Measurements from ENCODE around the gene MNAT1. TPM values are rescaled to one million over a fixed set of nuclear protein-coding genes. Genes with fewer than 3 reads are reported as not detected.

Gene MNAT1
- polyA plus RNA-seq, 1 of the 3 experiments (the other 2 are of a cell fraction): 38.9 TPM

GRCh38 chr14:60965402-60965801 is 230.8 kb downstream of the MNAT1 start:
- Histone ChIP-seq H3K27me3 (ENCODE audit: insufficient read depth) (no peaks in the 10 kb centered on the region), H3K9ac (no peak overlapping the region), H3K4me2 (no peak overlapping the region), H4K20me1 (ENCODE audit: insufficient read depth) (no peaks in the 10 kb centered on the region), H2AFZ (ENCODE audit: low read depth) (no peak overlapping the region), H3K9me3 (no peaks in the 10 kb centered on the region), H3F3A (replicated peaks; ENCODE audit: insufficient read depth) (no peaks in the 10 kb centered on the region), H3K4me1 (ENCODE audit: control insufficient read depth in 1 of 2, insufficient read depth in 2 of 2, low read depth in 1 of 2, low read length in 1 of 2) (peaks cover 0 to 2% of the 10 kb centered on the region in 2 experiments; a peak in 2 of 4 replicates), H3K79me2 (ENCODE audit: insufficient read depth) (no peaks in the 10 kb centered on the region), H3K27ac (ENCODE audit: low read depth in 2 of 2, low read length in 1 of 2) (peak overlapping the region in 1 of 2 experiments; percentile 36; a peak in 2 of 4 replicates), H3K36me3 (replicated peaks in 1 of 2; ENCODE audit: control insufficient read depth in 1 of 2, insufficient read depth in 2 of 2, low read length in 1 of 2) (peaks cover 2 to 5% of the 10 kb centered on the region in 2 experiments), H3K4me3 (ENCODE audit: low read depth in 2 of 2, low read length in 1 of 2) (no peak overlapping the region), H3K9me2 (no peaks in the 10 kb centered on the region)
- DNase-seq: no peak
- ChIA-PET POLR2A (no interaction called here), CTCF (no interaction called here)
- peak; percentile 60; the same call in 1 of the 2 replicates for TF ChIP-seq FOSL2 (IDR thresholded peaks at IDR 0.05; ENCODE audit: borderline replicate concordance, low read depth)
- TF ChIP-seq RAD21 (IDR thresholded peaks at IDR 0.05; ENCODE audit: low read length): no peak
- peak; percentile 48 for TF ChIP-seq JUND (IDR thresholded peaks at IDR 0.05)
- no peak for TF ChIP-seq ELF1 (IDR thresholded peaks at IDR 0.05)
- TF ChIP-seq FOXM1 (IDR thresholded peaks at IDR 0.05; ENCODE audit: low read depth): no peak
- TF ChIP-seq TCF12 (IDR thresholded peaks at IDR 0.05): peak; percentile 37; the same call in 1 of the 2 replicates
- TF ChIP-seq POLR2AphosphoS5 (IDR thresholded peaks at IDR 0.05; ENCODE audit: low read depth, low read length): no peak

GRCh38 chr14:60968099-60968498 is 233.5 kb downstream of the MNAT1 start:
- Histone ChIP-seq H3K9me3 (no peaks in the 10 kb centered on the region), H3K36me3 (replicated peaks in 1 of 2; ENCODE audit: control insufficient read depth in 1 of 2, insufficient read depth in 2 of 2, low read length in 1 of 2) (peaks cover 6 to 7% of the 10 kb centered on the region in 2 experiments), H2AFZ (ENCODE audit: low read depth) (no peak overlapping the region), H3K4me3 (ENCODE audit: low read depth in 2 of 2, low read length in 1 of 2) (no peak overlapping the region), H3K79me2 (ENCODE audit: insufficient read depth) (no peaks in the 10 kb centered on the region), H3K4me1 (ENCODE audit: control insufficient read depth in 1 of 2, insufficient read depth in 2 of 2, low read depth in 1 of 2, low read length in 1 of 2) (peaks cover 0 to 2% of the 10 kb centered on the region in 2 experiments; a peak in 2 of 4 replicates), H3K27me3 (ENCODE audit: insufficient read depth) (no peaks in the 10 kb centered on the region), H3F3A (replicated peaks; ENCODE audit: insufficient read depth) (no peaks in the 10 kb centered on the region), H3K9me2 (no peaks in the 10 kb centered on the region), H3K4me2 (no peak overlapping the region), H3K27ac (ENCODE audit: low read depth in 2 of 2, low read length in 1 of 2) (no peak overlapping the region), H3K9ac (no peak overlapping the region), H4K20me1 (ENCODE audit: insufficient read depth) (no peaks in the 10 kb centered on the region)
- DNase-seq: no peak
- ChIA-PET POLR2A (no interaction called here), CTCF (interaction anchor here (1.1 to 1.8 kb wide), 4 partner anchors 10 to 343 kb away, joined by 3 to 5 read pairs (median 4); partner anchors contain the start of genes SLC38A6 and TRMT5)
- WGBS (ENCODE audit: low lambda C conversion rate): 71% methylated on average over 1 of the region's 1 CpG
- no peak for TF ChIP-seq REST (IDR thresholded peaks at IDR 0.05; ENCODE audit: low read depth, low read length)
- TF ChIP-seq SMC3 (IDR thresholded peaks at IDR 0.05; ENCODE audit: low read depth, low read length): no peak
- no peak for TF ChIP-seq USF2 (IDR thresholded peaks at IDR 0.05; ENCODE audit: borderline replicate concordance, low read depth, low read length)
- no peak for TF ChIP-seq YY1 (IDR thresholded peaks at IDR 0.05; ENCODE audit: low read depth)
- TF ChIP-seq TCF12 (IDR thresholded peaks at IDR 0.05): no peak
- TF ChIP-seq RXRA (IDR thresholded peaks at IDR 0.05; ENCODE audit: borderline replicate concordance, low read depth): no peak
- TF ChIP-seq RCOR1 (IDR thresholded peaks at IDR 0.05; ENCODE audit: low read length): no peak
- no peak for TF ChIP-seq CHD2 (IDR thresholded peaks at IDR 0.05; ENCODE audit: low read length, partially characterized antibody)
- no peak for TF ChIP-seq EZH2phosphoT487 (IDR thresholded peaks at IDR 0.05; ENCODE audit: borderline replicate concordance, low read depth)
- no peak for TF ChIP-seq FOXJ3 (CRISPR knock-in tag; IDR thresholded peaks at IDR 0.05)
